ENCODE data around the gene INPP5D. TPM values are rescaled to one million over a fixed set of nuclear protein-coding genes. Genes with fewer than 3 reads are reported as not detected.

Gene INPP5D
- total RNA-seq, 1 experiment from 2014 or later = 12.7 TPM

GRCh38 chr2:233202531-233202944 lies 142.4 kb downstream of the INPP5D start:
- no peak for TF ChIP-seq CTCF (conservative IDR thresholded peaks at IDR 0.05)

More at GRCh38 chr2:233202531-233202944, 142.4 kb downstream of the INPP5D start:
- Histone ChIP-seq H4K8ac (replicated peaks; ENCODE audit: insufficient read length, low read depth, low read length) (no peak overlapping the region), H4K20me1 (ENCODE audit: control insufficient read depth, insufficient read depth, insufficient read length) (no peaks in the 10 kb centered on the region), H3K23me2 (ENCODE audit: insufficient read length, low read depth, low read length, poor library complexity, severe bottlenecking) (no peaks in the 10 kb centered on the region), H2BK5ac (ENCODE audit: insufficient read length, low read length) (no peak overlapping the region), H2BK15ac (ENCODE audit: low read depth, low read length) (no peak overlapping the region), H3K79me1 (ENCODE audit: insufficient read depth, low read depth, low read length, poor library complexity, severe bottlenecking) (no peaks in the 10 kb centered on the region), H3K9ac (ENCODE audit: extremely low read depth, insufficient read length, low read length) (no peak overlapping the region), H3K4me2 (ENCODE audit: insufficient read depth, insufficient read length, low read length) (no peak overlapping the region), H3K27ac (ENCODE audit: insufficient read length, low read depth, low read length) (no peak overlapping the region), H3K27me3 (ENCODE audit: insufficient read depth, low read length) (no peaks in the 10 kb centered on the region), H2AFZ (ENCODE audit: low read length) (no peak overlapping the region), H3K4me1 (ENCODE audit: insufficient read depth, low read length) (no peaks in the 10 kb centered on the region), H3K79me2 (ENCODE audit: insufficient read depth, low read length) (no peaks in the 10 kb centered on the region), H3K9me3 (ENCODE audit: control insufficient read depth, low read depth, low read length) (no peaks in the 10 kb centered on the region), H3K18ac (ENCODE audit: insufficient read length, low read depth, low read length) (no peak overlapping the region), H3K56ac (ENCODE audit: insufficient read length, low read depth, low read length) (no peak overlapping the region), H3K4ac (ENCODE audit: low read depth, low read length) (no peak overlapping the region), H4K91ac (ENCODE audit: insufficient read length, low read depth, low read length) (no peak overlapping the region), H3T11ph (ENCODE audit: low read length) (no peak overlapping the region), H2BK20ac (ENCODE audit: low read depth, low read length, poor library complexity, severe bottlenecking) (no peak overlapping the region), H2AK5ac (ENCODE audit: insufficient read length, low read length) (no peak overlapping the region), H4K5ac (ENCODE audit: insufficient read length, low read depth, low read length) (no peak overlapping the region), H2BK120ac (ENCODE audit: low read depth, low read length, poor library complexity, severe bottlenecking) (no peak overlapping the region), H3K14ac (ENCODE audit: insufficient read depth, low read length) (no peak overlapping the region), H3K23ac (ENCODE audit: insufficient read length, low read depth, low read length) (no peak overlapping the region), H2BK12ac (ENCODE audit: insufficient read length, low read depth, low read length) (no peak overlapping the region)
- Mint-ChIP-seq H3K4me1 (peaks cover 6 to 15% of the 10 kb centered on the region in 2 experiments), H3K4me3 (no peak overlapping the region), H3K36me3 (ENCODE audit: insufficient read depth in 1 of 3, low read depth in 3 of 3) (peaks cover 9 to 26% (median 21%) of the 10 kb centered on the region in 3 experiments), H3K27ac (no peak overlapping the region), H3K9me3 (peaks cover 16 to 17% of the 10 kb centered on the region in 2 experiments), H3K27me3 (ENCODE audit: low read depth) (peaks cover 17% of the 10 kb centered on the region)
- DNase-seq = no peak
- WGBS (ENCODE audit: extremely low coverage, insufficient read length, low lambda C conversion rate) = no CpG with 5 or more reads among the region's 5 CpGs
